ENCODE results near the gene ATP1B4. TPM values are rescaled to one million over a fixed set of nuclear protein-coding genes. Genes with fewer than 3 reads are reported as not detected.

The ATP1B4 gene
- polyA plus RNA-seq, 4 donors, result 0.01 to 0.07 (median 0.07) TPM; not detected in 1

GRCh38 chrX:120372667-120373370 lies 10.9 kb downstream of the ATP1B4 start:
- no peak for DNase-seq (ENCODE audit: low read depth in 4 of 4, low spot score in 3 of 4)

- no peak for DNase-seq (ENCODE audit: low read depth in 4 of 4, low spot score in 3 of 4)
Observed at GRCh38 chrX:120377179-120377578, 15.3 kb downstream of the ATP1B4 start.

DNA sequence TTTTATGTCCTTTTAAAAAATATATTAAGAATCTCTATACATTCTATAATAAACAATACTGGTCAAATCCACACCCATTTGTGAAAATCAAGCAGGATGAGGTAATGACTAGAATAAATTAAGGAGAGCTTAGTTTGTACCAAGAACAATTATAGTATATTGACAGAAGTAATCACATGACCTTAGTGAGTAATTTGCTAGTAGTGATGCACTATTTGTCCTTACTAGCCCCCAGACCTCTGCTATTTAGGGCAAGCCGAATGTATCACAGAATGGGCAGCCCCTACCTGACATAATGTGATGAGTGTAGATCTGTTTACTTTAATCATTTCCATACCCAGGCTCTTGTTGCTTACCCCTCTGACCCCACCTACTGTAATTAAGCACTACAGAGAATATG lies 15.8 kb downstream of the ATP1B4 start:
- no peak for DNase-seq (ENCODE audit: low read depth in 4 of 4, low spot score in 3 of 4)

DNA sequence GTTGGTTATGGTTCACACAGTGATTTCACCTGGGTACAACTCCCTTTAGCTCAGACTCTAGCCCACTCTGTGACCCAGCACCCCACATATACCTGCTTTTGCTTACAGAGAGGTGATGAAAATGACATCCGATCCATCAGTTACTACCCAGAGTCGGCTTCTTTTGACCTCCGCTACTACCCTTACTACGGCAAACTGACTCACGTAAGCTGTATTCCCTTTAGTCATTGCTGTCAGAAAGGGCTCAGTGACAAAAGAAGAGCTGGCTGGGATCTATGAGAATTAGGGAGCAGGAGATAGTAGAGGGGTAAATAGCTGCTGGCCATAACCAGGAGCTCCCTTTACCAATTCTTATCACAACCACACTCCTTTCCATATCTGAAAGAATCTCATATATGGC lies 16.7 kb downstream of the ATP1B4 start:
- no peak for DNase-seq (ENCODE audit: low read depth in 4 of 4, low spot score in 3 of 4)

DNA sequence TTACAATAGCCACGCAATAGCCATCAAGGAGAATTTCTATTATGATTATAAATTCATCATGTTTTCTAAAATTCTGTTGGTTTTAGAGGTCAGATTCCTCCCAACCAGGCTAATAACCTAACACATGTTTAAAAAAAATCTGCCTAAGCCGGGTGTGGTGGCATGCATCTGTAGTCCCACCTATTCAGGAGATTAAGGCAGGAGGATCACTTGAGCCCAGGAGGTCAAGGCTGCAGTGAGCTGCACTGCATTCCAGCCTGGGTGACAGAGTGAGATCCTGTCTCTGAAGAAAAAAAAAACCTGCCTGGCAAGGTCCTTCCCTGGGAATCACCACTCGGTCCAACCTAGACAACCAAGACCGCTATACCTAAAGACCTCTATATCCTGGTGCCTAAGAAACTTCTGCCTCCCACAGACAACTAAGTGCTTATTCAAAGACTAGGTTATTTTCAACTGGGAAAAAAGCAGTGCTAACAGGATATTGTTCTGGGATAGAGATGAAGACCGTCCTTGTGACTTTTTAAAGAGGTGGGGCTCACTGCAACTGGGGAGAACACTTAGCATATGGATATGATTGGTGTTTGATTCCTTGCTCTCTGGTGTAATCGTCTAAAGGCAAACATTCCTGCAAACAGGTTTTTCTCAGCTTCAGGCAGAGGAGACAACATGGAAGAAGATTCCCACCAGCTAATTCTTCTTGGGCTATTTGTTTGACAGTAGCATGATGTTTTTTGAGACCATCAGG lies 18.2 kb downstream of the ATP1B4 start:
- DNase-seq (ENCODE audit: low read depth in 4 of 4, low spot score in 3 of 4), result no peak

- no peak for DNase-seq (ENCODE audit: low read depth in 4 of 4, low spot score in 3 of 4)
Observed at GRCh38 chrX:120380699-120381098, 18.8 kb downstream of the ATP1B4 start.

GRCh38 chrX:120401301-120401700 lies 39.4 kb downstream of the ATP1B4 start:
- DNase-seq (ENCODE audit: low read depth in 4 of 4, low spot score in 3 of 4), result no peak

DNA sequence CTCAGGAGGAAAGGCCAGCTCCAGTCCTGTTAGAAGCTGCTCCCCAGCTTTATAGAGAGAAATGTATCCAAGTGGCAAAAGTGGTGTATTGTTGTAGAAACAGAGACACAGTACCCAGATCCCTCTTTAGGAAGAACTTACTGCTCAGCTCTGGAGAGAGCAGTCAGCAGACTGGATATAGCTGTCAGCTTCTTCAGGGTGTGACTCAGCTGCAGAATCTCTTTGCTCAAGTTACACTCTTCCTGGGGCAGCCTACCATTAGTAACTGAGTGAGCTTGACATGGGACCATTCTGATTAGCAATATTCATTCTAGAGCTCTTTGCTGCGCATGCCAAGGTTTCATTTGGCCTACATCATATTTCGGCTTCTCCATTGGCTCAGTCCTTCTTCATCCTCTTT lies 40.5 kb downstream of the ATP1B4 start:
- DNase-seq (ENCODE audit: low read depth in 4 of 4, low spot score in 3 of 4), result no peak

GRCh38 chrX:120406638-120407037 lies 44.7 kb downstream of the ATP1B4 start:
- DNase-seq (ENCODE audit: low read depth in 4 of 4, low spot score in 3 of 4), result no peak

- DNase-seq (ENCODE audit: low read depth in 4 of 4, low spot score in 3 of 4), result no peak
Observed at GRCh38 chrX:120408168-120408567, 46.3 kb downstream of the ATP1B4 start.

- DNase-seq (ENCODE audit: low read depth in 4 of 4, low spot score in 3 of 4), result no peak
Observed at GRCh38 chrX:120419463-120419862, 57.6 kb downstream of the ATP1B4 start.

GRCh38 chrX:120426599-120426998 lies 64.7 kb downstream of the ATP1B4 start:
- DNase-seq (ENCODE audit: low read depth in 4 of 4, low spot score in 3 of 4), result no peak

DNA sequence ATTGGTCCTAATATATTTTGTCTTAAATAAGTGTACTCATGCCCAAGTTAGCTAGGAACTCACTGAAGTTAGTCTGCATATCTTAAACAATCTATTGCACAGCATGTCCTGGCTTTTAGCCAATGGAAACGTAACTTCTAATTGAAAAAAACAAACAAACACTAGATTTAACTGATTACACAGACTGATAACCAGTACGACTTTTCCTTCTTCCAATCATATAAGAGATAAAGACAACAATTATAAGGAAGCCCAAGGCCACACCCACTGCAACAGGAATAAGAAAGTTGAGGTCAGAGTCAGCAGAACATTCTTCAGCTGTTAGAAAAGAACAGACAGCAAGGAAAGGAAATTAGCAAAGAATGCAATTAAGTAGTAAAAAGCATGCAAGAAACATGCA lies 66.4 kb downstream of the ATP1B4 start:
- no peak for DNase-seq (ENCODE audit: low read depth in 4 of 4, low spot score in 3 of 4)

DNA sequence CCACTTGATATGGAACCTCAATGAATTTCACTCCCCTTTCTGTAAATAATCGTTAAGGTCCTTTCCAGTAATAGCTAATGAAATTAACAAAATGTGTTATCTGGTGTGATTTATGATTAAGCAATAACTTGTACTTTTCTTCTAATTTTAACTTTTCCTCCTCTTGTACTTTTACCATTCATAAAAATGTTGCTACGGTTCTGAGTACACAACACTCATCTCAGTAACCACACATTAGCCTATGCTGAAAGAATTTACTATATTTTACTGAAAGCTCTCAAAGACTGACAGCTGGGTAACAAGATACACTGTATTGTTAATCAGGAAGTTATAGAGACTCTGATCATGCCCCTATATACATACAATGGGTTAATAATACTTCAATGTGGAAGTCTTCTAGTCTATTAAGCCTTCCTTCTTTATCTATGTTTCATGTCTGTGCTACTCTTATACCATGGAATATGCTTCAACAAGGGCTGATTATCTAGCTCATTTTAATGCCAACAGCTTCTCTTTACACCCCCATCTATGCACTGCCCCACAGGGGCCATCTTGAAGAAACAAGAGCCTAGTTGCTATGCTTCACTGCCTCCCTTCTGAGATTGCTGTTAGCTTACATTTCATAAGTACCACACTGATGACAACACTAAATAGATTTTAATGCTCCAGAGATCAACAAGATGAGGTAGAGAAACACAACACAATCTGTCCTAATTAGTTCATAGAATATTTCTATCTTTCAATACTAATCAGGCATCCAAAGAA lies 68.1 kb downstream of the ATP1B4 start:
- DNase-seq (ENCODE audit: low read depth in 4 of 4, low spot score in 3 of 4), result no peak

Other genes with a start within 250 kb of the ATP1B4 start
- 1 to 10 TPM in 3 of 4 donors, under 1 TPM in 1; 0.22 to 2.3 (median 1.1) TPM for gene RHOXF1, start 246.2 kb upstream of the ATP1B4 start, polyA plus RNA-seq (ENCODE audit: insufficient read length in 4 of 4)
- under 1 TPM in 1 of 4 donors, not detected in 3; 0.57 TPM for gene RHOXF2, start 203.5 kb upstream of the ATP1B4 start, polyA plus RNA-seq (ENCODE audit: insufficient read length in 4 of 4)
- 10 to 100 TPM; 21.9 to 31.3 (median 30.9) TPM for gene ZBTB33, start 111.3 kb upstream of the ATP1B4 start, polyA plus RNA-seq (ENCODE audit: insufficient read length in 4 of 4)
- gene TMEM255A, start 50.6 kb upstream of the ATP1B4 start, polyA plus RNA-seq (ENCODE audit: insufficient read length in 4 of 4), result under 1 TPM; 0.39 to 0.96 (median 0.59) TPM
- 100 to 1,000 TPM; 151 to 189 (median 167) TPM for gene LAMP2, start 107.2 kb downstream of the ATP1B4 start, polyA plus RNA-seq (ENCODE audit: insufficient read length in 4 of 4)
- 10 to 100 TPM; 63.4 to 80.7 (median 77.6) TPM for gene CUL4B, start 198.9 kb downstream of the ATP1B4 start, polyA plus RNA-seq (ENCODE audit: insufficient read length in 4 of 4)
- 10 to 100 TPM; 48.3 to 60.9 (median 55.8) TPM for gene MCTS1, start 242.0 kb downstream of the ATP1B4 start, polyA plus RNA-seq (ENCODE audit: insufficient read length in 4 of 4)

All from right renal pelvis (tissue), 4 donors.